Superior temporal gyrus (tissue), 1 donor: ENCODE measurements around the gene BRD4.

ENCODE experiments used
- DNase-seq: peaks from one replicate; pipeline ENCODE4 v3.0.0-alpha.2; 2016; ENCODE audit errors: extremely low spot score

The BRD4 gene

DNA sequence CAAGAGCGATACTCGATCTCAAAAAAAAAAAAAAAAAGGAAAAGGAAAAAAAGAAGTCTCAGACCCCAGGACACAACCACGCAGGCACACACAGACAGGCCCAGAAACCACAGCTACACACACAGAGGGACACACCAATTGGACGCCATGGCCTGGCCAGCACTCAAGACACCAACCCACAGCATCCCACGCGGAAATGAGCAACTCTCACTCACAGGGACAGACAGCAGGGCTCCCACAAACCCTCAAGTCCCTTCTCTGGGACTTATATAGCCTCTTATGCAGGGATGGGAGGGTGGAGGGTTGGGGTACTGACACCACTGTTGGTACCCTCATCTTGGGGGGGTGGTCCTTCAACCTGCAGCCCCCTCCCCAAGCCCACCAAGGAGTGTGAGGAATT is 137.4 kb downstream of the BRD4 start:
- DNase-seq: peak; percentile 10

DNA sequence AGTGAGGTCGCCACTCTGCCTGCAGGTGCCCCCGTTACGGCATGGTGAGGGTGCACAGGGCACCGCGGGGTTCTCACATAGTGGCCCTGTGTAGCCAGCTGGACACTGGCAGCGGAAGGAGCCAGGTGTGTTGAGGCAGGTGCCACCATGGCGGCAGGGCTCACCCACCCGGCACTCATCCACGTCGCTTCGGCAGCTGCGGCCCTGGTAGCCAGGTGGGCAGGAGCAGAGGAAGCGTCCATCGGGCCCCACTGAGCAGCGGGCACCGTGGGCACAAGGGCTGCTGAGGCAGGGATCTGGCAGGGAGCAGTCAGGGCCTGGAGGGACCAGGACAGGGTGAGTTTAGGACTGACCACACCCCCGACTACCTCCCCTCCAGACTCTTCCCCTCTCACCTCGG is 140.4 kb downstream of the BRD4 start:
- no peak for DNase-seq

DNA sequence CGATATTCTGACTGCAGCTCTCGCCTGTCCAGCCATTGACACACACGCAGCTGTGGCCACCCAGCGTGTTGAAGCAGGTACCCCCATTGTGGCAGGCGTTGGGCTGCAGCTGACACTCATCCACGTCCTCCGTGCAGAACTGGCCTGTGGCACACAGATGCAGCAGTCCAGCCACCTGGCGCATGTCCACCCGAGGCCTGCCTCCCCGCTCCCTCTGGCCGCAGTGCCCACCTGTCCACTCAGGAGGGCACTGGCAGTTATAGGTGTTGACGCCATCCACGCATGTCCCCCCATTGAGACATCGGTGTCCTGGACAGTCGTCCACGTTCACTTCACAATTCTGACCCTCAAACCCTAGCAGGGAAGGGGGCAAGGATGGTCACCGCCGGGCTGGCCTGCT is 140.8 kb downstream of the BRD4 start:
- DNase-seq: no peak

DNA sequence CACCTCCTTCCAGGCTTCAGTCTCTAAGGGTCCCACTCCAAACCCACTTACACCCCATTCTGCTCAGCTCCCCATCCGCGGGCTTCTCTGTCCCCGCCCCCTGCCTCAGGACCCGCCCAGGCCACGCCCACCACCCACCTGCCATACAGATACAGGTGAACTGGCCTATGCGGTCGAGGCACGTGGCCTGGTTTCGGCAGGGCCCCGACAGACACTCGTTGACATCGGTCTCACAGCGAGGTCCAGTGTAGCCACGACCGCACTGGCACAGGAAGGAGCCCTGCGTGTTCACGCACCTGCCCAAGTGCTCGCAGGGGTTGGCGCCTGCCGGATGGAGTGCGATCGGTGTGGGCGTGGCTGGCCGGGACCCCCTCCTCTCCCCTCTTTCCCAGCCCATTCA is 143.5 kb downstream of the BRD4 start:
- no peak for DNase-seq

DNA sequence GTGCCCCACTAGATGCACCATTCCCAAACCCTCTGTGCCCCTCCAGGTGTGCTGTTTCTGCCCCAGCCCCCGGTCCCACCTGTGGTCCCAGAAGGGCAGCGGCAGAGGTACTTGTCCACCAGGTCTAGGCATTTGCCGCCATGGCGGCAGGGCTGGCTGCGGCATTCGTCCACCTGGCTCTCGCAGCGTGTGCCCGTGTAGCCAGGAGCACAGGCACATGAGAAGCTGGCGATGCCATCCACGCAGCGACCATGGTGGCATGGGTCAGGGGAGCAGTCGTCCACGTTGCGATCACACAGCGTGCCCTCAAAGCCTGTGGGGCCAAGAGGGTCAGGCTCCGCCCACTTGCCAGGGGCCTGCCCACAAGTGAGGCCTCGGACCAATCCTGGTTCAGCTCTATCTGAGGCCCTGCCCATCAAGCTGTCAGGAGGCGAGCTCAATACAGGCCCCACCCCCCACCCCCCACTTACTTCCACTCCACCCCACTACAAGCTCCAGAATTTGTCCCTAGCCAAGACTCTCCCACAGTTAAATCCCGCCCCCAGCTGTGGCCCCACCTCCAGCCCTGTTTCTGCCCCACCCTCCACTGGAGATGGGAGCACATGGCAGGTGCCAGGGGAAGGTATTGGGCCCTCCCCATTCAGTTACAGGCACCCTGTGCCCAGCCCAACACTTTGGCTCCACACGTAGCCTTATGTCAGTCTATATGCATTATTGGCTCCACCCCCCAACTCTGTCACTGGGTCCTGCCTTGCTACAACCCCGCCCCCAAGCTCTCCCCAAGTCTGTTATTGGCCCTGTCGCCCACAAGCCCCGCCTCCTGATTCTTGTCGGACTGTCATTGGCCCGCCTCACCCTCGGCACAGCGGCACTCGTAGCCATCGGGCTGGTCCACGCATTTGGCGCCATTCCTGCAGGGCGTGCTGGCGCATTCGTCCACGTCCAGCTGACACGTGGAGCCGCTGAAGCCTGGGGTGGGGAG is 145.0 kb downstream of the BRD4 start:
- no peak for DNase-seq
